Gastroesophageal sphincter (tissue), 4 donors: ENCODE results near the gene MCMBP. TPM values are rescaled to one million over a fixed set of nuclear protein-coding genes. Genes with fewer than 3 reads are reported as not detected.

ENCODE experiments used
- ATAC-seq: fragments of 150-250 bp; one replicate; pipeline ENCODE4 v1.9.1; 2016; ENCODE audit warnings: mild to moderate bottlenecking, moderate library complexity
- H3K27ac ChIP-seq, 4 donors: fragments of 200-600 bp; sonication (generic) in 3 of 4; 1 replicate in 3 of 4; 2 replicates in 1 of 4; pipeline ENCODE4 v1.5.1; 2016 to 2019
- H3K27me3 ChIP-seq: fragments of 200-600 bp; sonication (generic); one replicate; pipeline ENCODE4 v1.5.1; 2019
- H3K36me3 ChIP-seq, 2 donors: fragments of 200-600 bp; sonication (generic); one replicate each; pipeline ENCODE4 v1.5.1; 2019; ENCODE audit warnings: control low read depth in 1 of 2
- H3K4me1 ChIP-seq, 3 donors: fragments of 200-600 bp; sonication (generic); 1 replicate in 2 of 3; 2 replicates in 1 of 3; pipeline ENCODE4 v1.5.1; 2016 to 2019; ENCODE audit warnings: control low read depth in 2 of 3
- H3K4me3 ChIP-seq, 2 donors: fragments of 200-600 bp; sonication (generic); one replicate each; pipeline ENCODE4 v1.5.1; 2019; ENCODE audit warnings: mild to moderate bottlenecking in 1 of 2, moderate library complexity in 1 of 2
- H3K9me3 ChIP-seq, 3 donors: fragments of 200-600 bp; sonication (generic); one replicate each; pipeline ENCODE4 v1.5.1; 2017 to 2019; ENCODE audit warnings: control low read depth in 2 of 3
- CTCF ChIP-seq, 4 experiments: fragments of 200-600 bp in 2 of 4; fragments of 450-650 bp in 2 of 4; sonication (generic) in 1 of 4; IDR thresholded peaks; one replicate each; pipeline ENCODE4 v1.5.1; 2017 to 2019; ENCODE audit warnings: antibody characterized with exemption in 4 of 4, mild to moderate bottlenecking in 2 of 4, moderate library complexity in 2 of 4
- EP300 ChIP-seq: sonication (generic); formaldehyde crosslinking; IDR thresholded peaks from one replicate; pipeline ENCODE4 v1.6.1; 2017; ENCODE audit warnings: antibody characterized with exemption, mild to moderate bottlenecking
- POLR2A ChIP-seq, 2 donors: fragments of 450-650 bp; IDR thresholded peaks; one replicate each; pipeline ENCODE4 v1.6.1; 2017; ENCODE audit warnings: antibody characterized with exemption in 2 of 2, mild to moderate bottlenecking in 2 of 2, moderate library complexity in 1 of 2
- POLR2AphosphoS5 ChIP-seq: sonication (generic); formaldehyde crosslinking; IDR thresholded peaks from one replicate; pipeline ENCODE4 v1.6.1; 2017; ENCODE audit warnings: antibody characterized with exemption
- WGBS, 2 donors: methylation state at CpG; one replicate each; pipeline ENCODE4 v1.1.5; 2018; ENCODE audit warnings: low coverage in 1 of 2; 5-methylcytosine and 5-hydroxymethylcytosine counted together
- total RNA-seq, 4 donors: library from RNA; depleted of rRNA; stranded (reverse); fragments of >200 nt; gene quantifications; one replicate each; pipeline ENCODE4 v1.1.0, GENCODE V29; 2016

Gene MCMBP
- total RNA-seq, 4 donors from 2014 or later: 45.0 to 68.0 (median 54.8) TPM

DNA sequence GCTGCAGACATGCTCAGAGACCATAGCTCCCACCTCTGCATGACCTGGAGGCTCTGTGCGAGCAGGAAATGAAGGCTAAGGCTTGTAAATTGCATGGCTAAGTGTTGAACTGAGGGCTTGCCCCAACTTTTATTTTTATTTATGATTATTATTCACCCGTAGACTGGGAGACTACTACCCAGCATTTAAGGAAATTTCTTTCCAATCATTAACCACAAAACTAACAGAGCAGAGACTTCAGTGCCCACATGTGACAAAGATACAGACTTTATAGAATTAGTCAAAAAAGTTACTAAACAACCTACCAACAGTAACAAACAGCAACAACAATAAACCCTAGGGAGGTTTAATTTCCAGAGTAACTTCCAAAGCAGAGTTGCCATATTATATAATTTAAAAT is 39.7 kb downstream of the MCMBP start:
- Histone ChIP-seq H3K27me3 (no peaks in the 10 kb centered on the region), H3K9me3 (no peaks in the 10 kb centered on the region), H3K27ac (no peak overlapping the region), H3K36me3 (peaks cover 14 to 98% of the 10 kb centered on the region in 2 donors), H3K4me1 (peaks cover 0 to 17% (median 0%) of the 10 kb centered on the region in 3 donors), H3K4me3 (no peak overlapping the region)
- ATAC-seq: no peak
- WGBS, 2 donors: 95 to 100% methylated on average over 2 of the region's 2 CpGs
- TF ChIP-seq CTCF (IDR thresholded peaks at IDR 0.05) (no peak), POLR2AphosphoS5 (no peak), EP300 (no peak), POLR2A (IDR thresholded peaks at IDR 0.05) (no peak)

DNA sequence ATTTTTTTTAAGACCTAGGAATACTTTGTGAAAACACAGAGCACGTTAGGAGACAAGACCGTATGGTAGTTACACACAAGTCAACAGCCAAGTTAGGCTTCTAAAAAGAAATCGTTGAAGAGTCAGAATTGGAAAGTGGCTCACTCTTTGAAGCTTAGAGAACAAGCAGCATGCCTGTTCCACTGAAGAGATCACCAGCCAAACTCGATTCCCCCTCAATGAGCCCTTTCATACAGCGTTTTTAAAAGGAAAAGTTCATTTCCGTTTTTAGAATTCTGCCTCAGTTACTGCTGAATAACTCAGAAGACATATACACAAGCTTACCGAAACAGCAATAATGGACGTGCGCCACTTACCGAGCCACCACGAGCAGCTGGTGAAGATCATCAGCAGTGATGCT is 41.0 kb downstream of the MCMBP start:
- no peak overlapping the region for H3K27ac ChIP-seq
- ATAC-seq: no peak
- no peaks in the 10 kb centered on the region for H3K27me3 ChIP-seq
- no peak for TF ChIP-seq POLR2A (IDR thresholded peaks at IDR 0.05)
- no peak for TF ChIP-seq POLR2AphosphoS5
- TF ChIP-seq CTCF (IDR thresholded peaks at IDR 0.05): no peak
- TF ChIP-seq EP300: no peak
- H3K4me3 ChIP-seq: no peak overlapping the region
- WGBS, 2 donors: 80 to 83% methylated on average over 11 of the region's 11 CpGs
- peaks cover 14 to 97% of the 10 kb centered on the region in 2 donors for H3K36me3 ChIP-seq
- no peaks in the 10 kb centered on the region for H3K9me3 ChIP-seq
- H3K4me1 ChIP-seq: peaks cover 0 to 30% (median 0%) of the 10 kb centered on the region in 3 donors

GRCh38 chr10:119830851-119831250 is 41.8 kb downstream of the MCMBP start:
- no peak overlapping the region for H3K27ac ChIP-seq
- ATAC-seq: no peak
- peaks cover 0 to 35% (median 0%) of the 10 kb centered on the region in 3 donors for H3K4me1 ChIP-seq
- peaks cover 11 to 89% of the 10 kb centered on the region in 2 donors for H3K36me3 ChIP-seq
- TF ChIP-seq CTCF (IDR thresholded peaks at IDR 0.05): no peak
- no peak for TF ChIP-seq EP300
- TF ChIP-seq POLR2AphosphoS5: no peak
- TF ChIP-seq POLR2A (IDR thresholded peaks at IDR 0.05): no peak
- no peaks in the 10 kb centered on the region for H3K27me3 ChIP-seq
- H3K9me3 ChIP-seq: no peaks in the 10 kb centered on the region
- 62 to 81% methylated on average over 4 of the region's 4 CpGs for WGBS, 2 donors
- no peak overlapping the region for H3K4me3 ChIP-seq

DNA sequence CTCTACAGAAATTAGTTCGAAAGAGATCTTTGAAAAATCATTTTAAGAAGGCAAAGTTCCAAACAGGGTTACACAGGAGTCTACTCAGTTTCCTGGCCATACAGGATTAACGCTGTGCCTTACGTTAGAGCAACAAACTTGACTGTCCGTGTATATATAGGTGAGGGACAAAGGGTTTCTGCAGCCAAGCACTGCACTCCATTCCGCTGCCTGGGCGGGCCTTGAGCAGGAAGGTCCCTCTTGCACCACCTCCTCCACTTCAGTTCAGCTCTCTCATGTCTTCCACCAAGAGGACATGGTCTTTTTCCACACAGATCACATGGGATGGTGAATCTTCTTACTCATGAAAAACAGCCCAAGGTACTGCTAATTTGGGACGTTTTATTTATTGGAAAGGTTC is 43.2 kb downstream of the MCMBP start:
- Histone ChIP-seq H3K9me3 (no peaks in the 10 kb centered on the region), H3K4me1 (peaks cover 0 to 44% (median 0%) of the 10 kb centered on the region in 3 donors), H3K27me3 (no peaks in the 10 kb centered on the region), H3K27ac (no peak overlapping the region), H3K36me3 (peaks cover 11 to 75% of the 10 kb centered on the region in 2 donors), H3K4me3 (no peak overlapping the region)
- ATAC-seq: no peak
- 82 to 85% methylated on average over 6 to 7 of the region's 7 CpGs for WGBS, 2 donors
- no peak for TF ChIP-seq CTCF (IDR thresholded peaks at IDR 0.05)
- TF ChIP-seq EP300: no peak
- no peak for TF ChIP-seq POLR2A (IDR thresholded peaks at IDR 0.05)
- no peak for TF ChIP-seq POLR2AphosphoS5

DNA sequence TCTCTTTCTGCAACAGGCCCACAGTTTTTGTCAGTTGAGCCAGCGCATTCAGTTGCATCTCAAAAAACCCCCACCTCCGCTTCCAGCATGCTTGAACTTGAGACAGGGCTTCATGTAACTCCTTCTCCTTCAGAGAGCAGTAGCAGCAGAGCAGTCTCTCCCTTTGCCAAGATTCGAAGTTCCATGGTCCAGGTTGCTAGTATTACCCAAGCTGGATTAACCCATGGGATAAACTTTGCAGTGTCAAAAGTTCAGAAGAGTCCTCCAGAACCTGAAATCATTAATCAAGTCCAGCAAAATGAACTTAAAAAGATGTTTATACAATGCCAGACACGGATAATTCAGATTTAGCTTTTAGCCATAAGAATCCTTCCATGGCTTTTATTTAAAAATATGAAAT is 45.2 kb downstream of the MCMBP start:
- Histone ChIP-seq H3K27me3 (no peaks in the 10 kb centered on the region), H3K27ac (peak overlapping the region in 2 of 4 donors; percentile 23 to 47), H3K4me1 (peaks cover 0 to 44% (median 0%) of the 10 kb centered on the region in 3 donors), H3K9me3 (no peaks in the 10 kb centered on the region), H3K4me3 (no peak overlapping the region), H3K36me3 (peaks cover 7 to 71% of the 10 kb centered on the region in 2 donors)
- TF ChIP-seq CTCF (IDR thresholded peaks at IDR 0.05): no peak
- TF ChIP-seq POLR2AphosphoS5: no peak
- TF ChIP-seq POLR2A (IDR thresholded peaks at IDR 0.05): no peak
- TF ChIP-seq EP300: no peak
- no peak for ATAC-seq
- 34 to 46% methylated on average over 4 of the region's 4 CpGs for WGBS, 2 donors
